Measurements from ENCODE around the gene ABR. TPM values are rescaled to one million over a fixed set of nuclear protein-coding genes. Genes with fewer than 3 reads are reported as not detected.
A peak's percentile ranks its signal among the peaks of the same experiment; 100 is the strongest.

Gene ABR
- total RNA-seq, 1 donor from 2014 or later, result 70.9 TPM

- Histone ChIP-seq H4K20me1 (ENCODE audit: insufficient read depth, low read length) (peaks cover 71% of the 10 kb centered on the region), H3K4me3 (ENCODE audit: insufficient read depth, low read depth, low read length) (no peak overlapping the region), H3K4me2 (ENCODE audit: low read length) (peak overlapping the region; percentile 40), H3K9me3 (ENCODE audit: insufficient read depth, low read depth, low read length) (no peaks in the 10 kb centered on the region), H3K79me2 (ENCODE audit: insufficient read depth, low read length) (no peaks in the 10 kb centered on the region), H3K4me1 (ENCODE audit: insufficient read depth, low read length) (peaks cover 12% of the 10 kb centered on the region), H3K36me3 (ENCODE audit: insufficient read depth, low read length) (no peaks in the 10 kb centered on the region), H3K9ac (ENCODE audit: low read length) (peak overlapping the region; percentile 21), H3K27me3 (ENCODE audit: insufficient read depth, low read length) (no peaks in the 10 kb centered on the region), H2AFZ (ENCODE audit: low read depth, low read length) (no peak overlapping the region), H3K27ac (ENCODE audit: low read depth, low read length) (no peak overlapping the region)
- FAIRE-seq, result peak; percentile 80
- Mint-ChIP-seq H3K27ac (ENCODE audit: unreplicated experiment) (no peak overlapping the region), H3K4me3 (ENCODE audit: unreplicated experiment) (no peak overlapping the region), H3K4me1 (ENCODE audit: low read depth, unreplicated experiment) (peaks cover 8% of the 10 kb centered on the region), H3K9me3 (ENCODE audit: unreplicated experiment) (no peaks in the 10 kb centered on the region), H3K27me3 (ENCODE audit: low read depth, unreplicated experiment) (peaks cover 2% of the 10 kb centered on the region), H3K36me3 (ENCODE audit: low read depth, unreplicated experiment) (peaks cover 14% of the 10 kb centered on the region)
- DNase-seq (ENCODE audit: low read depth), result peak; percentile 50
- TF ChIP-seq, protein P1, sequence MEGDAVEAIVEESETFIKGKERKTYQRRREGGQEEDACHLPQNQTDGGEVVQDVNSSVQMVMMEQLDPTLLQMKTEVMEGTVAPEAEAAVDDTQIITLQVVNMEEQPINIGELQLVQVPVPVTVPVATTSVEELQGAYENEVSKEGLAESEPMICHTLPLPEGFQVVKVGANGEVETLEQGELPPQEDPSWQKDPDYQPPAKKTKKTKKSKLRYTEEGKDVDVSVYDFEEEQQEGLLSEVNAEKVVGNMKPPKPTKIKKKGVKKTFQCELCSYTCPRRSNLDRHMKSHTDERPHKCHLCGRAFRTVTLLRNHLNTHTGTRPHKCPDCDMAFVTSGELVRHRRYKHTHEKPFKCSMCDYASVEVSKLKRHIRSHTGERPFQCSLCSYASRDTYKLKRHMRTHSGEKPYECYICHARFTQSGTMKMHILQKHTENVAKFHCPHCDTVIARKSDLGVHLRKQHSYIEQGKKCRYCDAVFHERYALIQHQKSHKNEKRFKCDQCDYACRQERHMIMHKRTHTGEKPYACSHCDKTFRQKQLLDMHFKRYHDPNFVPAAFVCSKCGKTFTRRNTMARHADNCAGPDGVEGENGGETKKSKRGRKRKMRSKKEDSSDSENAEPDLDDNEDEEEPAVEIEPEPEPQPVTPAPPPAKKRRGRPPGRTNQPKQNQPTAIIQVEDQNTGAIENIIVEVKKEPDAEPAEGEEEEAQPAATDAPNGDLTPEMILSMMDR (IDR thresholded peaks at IDR 0.05; ENCODE audit: insufficient read depth, low read depth, low read length), result no peak
- TF ChIP-seq EZH2 (IDR thresholded peaks at IDR 0.05; ENCODE audit: insufficient read depth, low read length), result no peak
These were observed 150.4 kb downstream of the ABR start for GRCh38 chr17:1029196-1029921.

DNA sequence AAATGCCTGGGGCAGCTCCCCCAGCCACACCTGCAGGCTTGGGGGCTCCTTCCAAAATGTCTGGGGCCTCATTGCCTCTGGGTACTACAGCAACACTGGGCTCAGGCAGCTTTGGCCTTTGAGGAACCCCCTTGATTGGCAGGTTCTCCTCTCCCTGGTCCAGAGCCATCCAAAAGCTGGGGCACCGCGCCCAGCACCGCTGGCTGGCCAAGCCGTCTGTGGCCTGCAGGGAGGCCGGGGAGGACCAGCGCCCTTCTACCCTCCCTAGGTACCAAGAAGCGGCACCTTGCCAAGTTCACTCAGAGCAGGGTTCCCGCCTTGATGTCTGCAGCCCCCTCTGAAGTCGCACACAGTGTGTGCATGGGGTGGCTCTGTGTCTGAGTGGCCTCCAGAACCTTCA lies 152.7 kb downstream of the ABR start:
- H3K4me3 ChIP-seq (ENCODE audit: insufficient read depth, low read depth, low read length), result no peak overlapping the region
- H3K27me3 ChIP-seq (ENCODE audit: insufficient read depth, low read length), result no peaks in the 10 kb centered on the region
- H3K9me3 Mint-ChIP-seq (ENCODE audit: unreplicated experiment), result no peaks in the 10 kb centered on the region
- no peaks in the 10 kb centered on the region for H3K9me3 ChIP-seq (ENCODE audit: insufficient read depth, low read depth, low read length)
- peaks cover 3% of the 10 kb centered on the region for H3K79me2 ChIP-seq (ENCODE audit: insufficient read depth, low read length)
- no peak overlapping the region for H3K4me2 ChIP-seq (ENCODE audit: low read length)
- H3K27ac ChIP-seq (ENCODE audit: low read depth, low read length), result no peak overlapping the region
- FAIRE-seq, result no peak
- peaks cover 8% of the 10 kb centered on the region for H3K4me1 Mint-ChIP-seq (ENCODE audit: low read depth, unreplicated experiment)
- H3K4me3 Mint-ChIP-seq (ENCODE audit: unreplicated experiment), result no peak overlapping the region
- no peak overlapping the region for H2AFZ ChIP-seq (ENCODE audit: low read depth, low read length)
- H3K4me1 ChIP-seq (ENCODE audit: insufficient read depth, low read length), result peaks cover 12% of the 10 kb centered on the region
- no peak for TF ChIP-seq EZH2 (IDR thresholded peaks at IDR 0.05; ENCODE audit: insufficient read depth, low read length)
- TF ChIP-seq, protein P1 (IDR thresholded peaks at IDR 0.05; ENCODE audit: insufficient read depth, low read depth, low read length), result no peak
- no peak for DNase-seq (ENCODE audit: low read depth)
- H3K9ac ChIP-seq (ENCODE audit: low read length), result no peak overlapping the region
- peaks cover 2% of the 10 kb centered on the region for H3K27me3 Mint-ChIP-seq (ENCODE audit: low read depth, unreplicated experiment)
- peaks cover 6% of the 10 kb centered on the region for H3K36me3 Mint-ChIP-seq (ENCODE audit: low read depth, unreplicated experiment)
- peaks cover 48% of the 10 kb centered on the region for H4K20me1 ChIP-seq (ENCODE audit: insufficient read depth, low read length)
- H3K36me3 ChIP-seq (ENCODE audit: insufficient read depth, low read length), result no peaks in the 10 kb centered on the region
- H3K27ac Mint-ChIP-seq (ENCODE audit: unreplicated experiment), result no peak overlapping the region

DNA sequence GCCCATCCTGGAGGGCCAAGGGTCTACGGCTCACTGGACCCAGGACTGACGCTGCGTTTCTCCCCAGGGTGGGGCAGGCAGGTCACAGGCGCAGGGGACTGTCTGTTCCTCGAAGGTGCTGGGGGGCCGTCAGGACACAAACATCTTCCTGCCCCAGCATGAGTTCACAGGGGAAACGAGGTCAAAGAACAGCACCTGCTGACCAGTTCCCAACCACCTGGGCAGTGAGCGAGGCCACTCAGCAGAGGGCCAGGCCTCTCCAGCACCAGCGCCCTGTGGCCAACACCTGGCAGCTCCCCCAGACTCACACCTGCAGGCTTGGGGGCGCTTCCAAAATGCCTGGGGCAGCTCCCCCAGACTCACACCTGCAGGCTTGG lies 153.2 kb downstream of the ABR start:
- Mint-ChIP-seq H3K27ac (ENCODE audit: unreplicated experiment) (no peak overlapping the region), H3K9me3 (ENCODE audit: unreplicated experiment) (no peaks in the 10 kb centered on the region), H3K4me1 (ENCODE audit: low read depth, unreplicated experiment) (peaks cover 8% of the 10 kb centered on the region), H3K4me3 (ENCODE audit: unreplicated experiment) (no peak overlapping the region), H3K36me3 (ENCODE audit: low read depth, unreplicated experiment) (peaks cover 6% of the 10 kb centered on the region), H3K27me3 (ENCODE audit: low read depth, unreplicated experiment) (peaks cover 2% of the 10 kb centered on the region)
- H3K4me2 ChIP-seq (ENCODE audit: low read length), result no peak overlapping the region
- H3K9me3 ChIP-seq (ENCODE audit: insufficient read depth, low read depth, low read length), result no peaks in the 10 kb centered on the region
- H4K20me1 ChIP-seq (ENCODE audit: insufficient read depth, low read length), result peaks cover 45% of the 10 kb centered on the region
- no peak for TF ChIP-seq EZH2 (IDR thresholded peaks at IDR 0.05; ENCODE audit: insufficient read depth, low read length)
- TF ChIP-seq, protein P1 (IDR thresholded peaks at IDR 0.05; ENCODE audit: insufficient read depth, low read depth, low read length), result no peak
- peaks cover 3% of the 10 kb centered on the region for H3K79me2 ChIP-seq (ENCODE audit: insufficient read depth, low read length)
- H3K27ac ChIP-seq (ENCODE audit: low read depth, low read length), result no peak overlapping the region
- no peak overlapping the region for H3K4me3 ChIP-seq (ENCODE audit: insufficient read depth, low read depth, low read length)
- FAIRE-seq (no peak), DNase-seq (ENCODE audit: low read depth) (no peak)
- no peaks in the 10 kb centered on the region for H3K27me3 ChIP-seq (ENCODE audit: insufficient read depth, low read length)
- H3K36me3 ChIP-seq (ENCODE audit: insufficient read depth, low read length), result no peaks in the 10 kb centered on the region
- peaks cover 12% of the 10 kb centered on the region for H3K4me1 ChIP-seq (ENCODE audit: insufficient read depth, low read length)
- H2AFZ ChIP-seq (ENCODE audit: low read depth, low read length), result no peak overlapping the region
- H3K9ac ChIP-seq (ENCODE audit: low read length), result no peak overlapping the region

Data from astrocyte (in vitro differentiated cells and primary cell).